Left ventricle myocardium inferior (tissue), 1 donor: ENCODE measurements around the gene SCN11A. TPM values are rescaled to one million over a fixed set of nuclear protein-coding genes. Genes with fewer than 3 reads are reported as not detected.
A peak's percentile ranks its signal among the peaks of the same experiment; 100 is the strongest.

ENCODE experiments used
- DNase-seq: peaks from one replicate; pipeline ENCODE4 v3.0.0-alpha.2; 2020
- H3K27ac ChIP-seq: fragments of 200-600 bp; replicated peaks from 2 replicates; pipeline ENCODE4 v1.8.0; 2021
- H3K27me3 ChIP-seq: fragments of 200-600 bp; 2 replicates; pipeline ENCODE4 v1.8.0; 2021; ENCODE audit warnings: low read depth
- H3K36me3 ChIP-seq: fragments of 200-600 bp; 2 replicates; pipeline ENCODE4 v1.8.0; 2021
- H3K4me1 ChIP-seq: fragments of 200-600 bp; 2 replicates; pipeline ENCODE4 v1.8.0; 2021
- H3K4me3 ChIP-seq: fragments of 200-600 bp; 2 replicates; pipeline ENCODE4 v1.8.0; 2021; ENCODE audit warnings: mild to moderate bottlenecking, moderate library complexity
- H3K9me3 ChIP-seq: fragments of 200-600 bp; replicated peaks from 2 replicates; pipeline ENCODE4 v1.8.0; 2021
- CTCF ChIP-seq: fragments of 200-600 bp; IDR thresholded peaks from 2 replicates; pipeline ENCODE4 v1.8.0; 2021; ENCODE audit warnings: antibody characterized with exemption, mild to moderate bottlenecking, borderline replicate concordance
- intact Hi-C: fragments of 100-400 bp; cut with micrococcal nuclease; formaldehyde crosslinking; loops from one replicate; pipeline ENCODE4 v1.11.0; 2022
- long read RNA-seq: library from polyadenylated mRNA; unstranded; transcript quantifications from one replicate; pipeline ENCODE4 v2.0.0, GENCODE V29; 2021
- total RNA-seq: library from RNA; stranded (reverse); fragmentation: NEBNext Ultra II Directional; extraction: Animal tissue kit (Norgen Biotek cat#: 25700); gene quantifications from one replicate; pipeline ENCODE4 v1.2.1, GENCODE V29; 2021
- donor health status: DM: no; HTN: yes; CAD: no; lungs with severe emphysema.

The SCN11A gene
- 0.05 TPM for total RNA-seq
- long read RNA-seq: 0 reads

- peaks cover 44% of the 10 kb centered on the region for H3K4me1 ChIP-seq
- DNase-seq: peak; percentile 94
- intact Hi-C loops: no loop called here
Observed at GRCh38 chr3:39051649-39052561, at the start of gene SCN11A, which contains the start of gene WDR48. SCN11A (minus strand) TSS chr3:39051944; CDS start chr3:38950362, 101,582 bp downstream. WDR48 (plus strand) TSS chr3:39052016; CDS start chr3:39052026, 10 bp downstream.

GRCh38 chr3:39101022-39101689, 49.4 kb upstream of the SCN11A start:
- TF ChIP-seq CTCF: peak; percentile 68
- no peak for DNase-seq
- peaks cover 80% of the 10 kb centered on the region for H3K4me1 ChIP-seq
- intact Hi-C loops: no loop called here
- peaks cover 50% of the 10 kb centered on the region for H3K36me3 ChIP-seq
- H3K27me3 ChIP-seq: no peaks in the 10 kb centered on the region
- H3K9me3 ChIP-seq: no peaks in the 10 kb centered on the region
- H3K27ac ChIP-seq: no peak overlapping the region
- no peak overlapping the region for H3K4me3 ChIP-seq

More at GRCh38 chr3:39051649-39052561, at the start of gene SCN11A, which contains the start of gene WDR48:
- Histone ChIP-seq H3K4me3 (peak within 1 kb of the TSS; percentile 100), H3K9me3 (no peaks in the 10 kb centered on the region), H3K27me3 (no peaks in the 10 kb centered on the region), H3K27ac (peak within 1 kb of the TSS; percentile 95), H3K36me3 (no peaks in the 10 kb centered on the region)
- no peak for TF ChIP-seq CTCF

GRCh38 chr3:39100500-39100886, 48.7 kb upstream of the SCN11A start:
- H3K4me1 ChIP-seq: peaks cover 78% of the 10 kb centered on the region
- DNase-seq: no peak
- intact Hi-C loops: no loop called here
- no peak for TF ChIP-seq CTCF
- no peak overlapping the region for H3K4me3 ChIP-seq
- H3K9me3 ChIP-seq: no peaks in the 10 kb centered on the region
- peaks cover 56% of the 10 kb centered on the region for H3K36me3 ChIP-seq
- no peak overlapping the region for H3K27ac ChIP-seq
- H3K27me3 ChIP-seq: no peaks in the 10 kb centered on the region

- TF ChIP-seq CTCF: no peak
- Histone ChIP-seq H3K27me3 (no peaks in the 10 kb centered on the region), H3K36me3 (peaks cover 62% of the 10 kb centered on the region), H3K4me3 (no peak overlapping the region), H3K27ac (no peak overlapping the region), H3K9me3 (no peaks in the 10 kb centered on the region), H3K4me1 (peaks cover 73% of the 10 kb centered on the region)
- intact Hi-C loops: no loop called here
- DNase-seq: no peak
Observed at GRCh38 chr3:39099738-39100499, 48.2 kb upstream of the SCN11A start.

- peaks cover 69% of the 10 kb centered on the region for H3K36me3 ChIP-seq
- peaks cover 66% of the 10 kb centered on the region for H3K4me1 ChIP-seq
- no peak overlapping the region for H3K4me3 ChIP-seq
- no peaks in the 10 kb centered on the region for H3K9me3 ChIP-seq
- no peak for TF ChIP-seq CTCF
- DNase-seq: no peak
- no peaks in the 10 kb centered on the region for H3K27me3 ChIP-seq
- H3K27ac ChIP-seq: no peak overlapping the region
- intact Hi-C loops: no loop called here
Observed at GRCh38 chr3:39099242-39099641, 47.5 kb upstream of the SCN11A start.
